HG02840 (cell line): ENCODE measurements around the gene MRPS5.
"Not testable (repeated sequence)": the region's sequence is repeated elsewhere in the genome, so short reads cannot be mapped to it uniquely, and the experiment has no call there.

Source experiments
- ATAC-seq: cut with Tn5 transposase; IDR thresholded peaks from one replicate; pipeline ENCODE4 v1.9.1; 2021; ENCODE audit warnings: mild to moderate bottlenecking, moderate library complexity, moderate number of reproducible peaks; ENCODE audit not compliant: unreplicated experiment, low FRiP score

MRPS5 gene

GRCh38 chr2:95121407-95122196 lies at the start of gene MRPS5:
Gene MRPS5, minus strand, starts transcription at chr2:95121808. Its CDS starts 17 bp downstream, at chr2:95121791.
- peak; percentile 91 for ATAC-seq

- ATAC-seq = peak; percentile 7
Observed at GRCh38 chr2:95166065-95166763, 44.6 kb upstream of the MRPS5 start.

GRCh38 chr2:95165371-95166064 lies 43.9 kb upstream of the MRPS5 start, which contains the start of gene ZNF2:
Gene ZNF2, plus strand, starts transcription at chr2:95165809. Its CDS starts 10,418 bp downstream, at chr2:95176227.
- ATAC-seq = peak; percentile 91

DNA sequence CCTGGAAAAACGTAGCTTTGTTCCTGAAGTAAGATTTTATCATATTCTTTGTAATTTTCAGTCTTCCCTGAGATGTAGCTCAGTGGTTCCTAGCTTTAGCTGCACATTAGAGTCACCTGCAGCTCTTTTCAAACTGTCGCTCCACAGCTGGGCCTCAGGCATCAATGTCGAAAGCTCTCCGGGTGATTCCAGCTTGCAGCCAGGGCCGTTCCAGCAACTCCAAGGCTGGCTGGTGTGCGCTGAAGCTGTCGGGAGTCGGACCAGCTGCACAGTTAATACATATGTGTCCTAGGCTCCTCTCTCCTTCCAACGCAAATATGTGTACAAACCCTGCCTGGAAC lies 43.4 kb upstream of the MRPS5 start:
- no peak for ATAC-seq

- ATAC-seq = peak; percentile 82
Observed at GRCh38 chr2:95159690-95160449, 38.3 kb upstream of the MRPS5 start, which contains the start of gene ZNF514. Gene ZNF514, minus strand, starts transcription at chr2:95159848. Its CDS starts 6,595 bp downstream, at chr2:95153253.

DNA sequence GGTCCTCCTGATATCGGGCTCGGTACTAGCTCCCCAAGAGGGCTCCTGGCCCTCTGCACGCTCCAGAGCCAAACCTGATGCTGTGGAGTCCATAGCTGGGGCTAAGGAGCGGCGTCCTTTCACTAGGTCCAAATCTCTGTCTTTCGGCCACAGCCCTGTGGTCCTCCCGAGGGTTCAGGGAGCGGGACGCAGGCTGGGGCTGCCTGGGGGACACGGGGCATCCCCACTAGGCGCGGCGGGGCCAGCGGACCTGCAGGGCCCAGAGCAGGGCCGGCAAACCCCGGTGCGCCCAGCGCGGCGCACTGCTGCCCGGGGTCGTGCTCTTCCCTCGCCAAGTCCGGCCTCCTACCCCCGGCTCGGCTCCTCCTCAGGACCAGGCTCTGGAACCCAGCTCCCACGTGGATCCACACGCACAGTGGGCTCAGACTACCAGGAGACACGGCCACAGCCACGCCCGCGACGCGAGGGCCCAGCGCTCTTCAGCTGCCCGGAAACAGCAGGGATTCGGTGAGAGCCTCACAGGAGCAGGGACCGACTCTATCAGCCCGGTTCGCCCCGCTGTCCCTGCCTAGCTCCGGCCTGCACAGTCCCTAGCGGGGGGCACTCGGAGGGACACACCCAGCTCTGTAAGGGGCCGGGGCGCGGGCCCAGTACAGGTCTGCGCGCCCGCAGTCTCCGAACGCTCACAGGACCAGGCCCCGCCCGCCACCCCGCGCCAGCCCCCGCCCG lies 37.4 kb upstream of the MRPS5 start:
- ATAC-seq = peak; percentile 50

DNA sequence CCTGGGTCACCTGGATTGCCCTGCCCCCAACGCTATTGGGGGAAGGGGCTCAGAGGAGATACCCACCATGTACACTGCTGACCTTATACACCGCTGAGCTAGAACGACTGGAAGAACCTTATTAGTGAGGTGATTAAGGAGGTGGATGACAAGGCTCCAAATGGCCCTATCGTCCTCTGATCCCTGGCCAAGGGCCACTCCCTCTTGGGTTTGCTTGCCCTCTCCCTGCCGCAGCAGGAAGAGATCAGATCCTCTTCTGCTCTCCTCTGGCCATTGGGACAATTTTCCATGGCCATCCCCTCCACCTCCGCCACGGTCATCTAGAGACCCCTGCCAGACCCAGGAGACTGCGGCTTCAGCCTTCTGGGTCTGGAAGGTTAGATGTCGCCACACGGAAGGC lies 36.8 kb upstream of the MRPS5 start:
- ATAC-seq = no peak

GRCh38 chr2:95149397-95149984 lies 27.9 kb upstream of the MRPS5 start:
- ATAC-seq = no peak

DNA sequence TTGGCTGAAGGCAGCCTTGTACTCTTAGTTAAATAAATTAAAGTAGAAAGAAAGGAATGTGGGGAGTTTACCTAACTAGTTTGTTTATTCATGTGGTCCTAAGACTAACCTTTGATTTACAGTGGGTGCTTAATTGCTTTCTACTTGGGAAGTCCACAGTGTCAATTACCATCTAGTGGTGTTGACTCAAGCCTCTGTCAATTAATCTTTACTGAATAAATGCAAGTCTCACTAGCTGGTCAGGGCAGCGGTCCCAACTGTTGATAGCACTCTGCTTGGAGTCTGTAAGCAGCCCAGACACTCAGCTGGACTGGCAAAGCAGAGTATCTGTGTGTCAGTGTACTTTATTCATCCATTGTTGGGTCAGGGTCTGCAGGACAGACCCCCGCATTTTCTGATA lies 22.2 kb upstream of the MRPS5 start:
- ATAC-seq = no peak

- no peak for ATAC-seq
Observed at GRCh38 chr2:95138702-95139101, 17.1 kb upstream of the MRPS5 start.

DNA sequence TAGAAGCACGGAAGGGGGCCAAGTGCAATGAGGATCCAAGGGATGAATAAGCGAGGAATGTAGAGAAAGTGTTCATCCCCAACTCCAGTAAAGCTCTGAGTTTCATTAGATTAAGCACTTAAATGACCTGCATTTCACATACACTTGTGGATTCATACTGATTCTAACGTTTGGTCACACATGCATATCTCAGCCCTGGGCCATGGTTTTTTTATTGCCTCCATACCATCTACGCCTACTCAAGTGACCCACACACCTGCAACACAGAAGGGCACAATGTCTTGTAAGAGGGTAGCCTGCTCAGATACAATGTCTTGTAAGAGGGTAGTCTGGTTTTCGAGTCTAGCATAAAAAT lies 566 bp upstream of the MRPS5 start:
- ATAC-seq = peak; percentile 9

- ATAC-seq = no peak
Observed at GRCh38 chr2:95121093-95121406, 558 bp downstream of the MRPS5 start.

- ATAC-seq = peak; percentile 85
Observed at GRCh38 chr2:95115418-95115817, 6.2 kb downstream of the MRPS5 start.

DNA sequence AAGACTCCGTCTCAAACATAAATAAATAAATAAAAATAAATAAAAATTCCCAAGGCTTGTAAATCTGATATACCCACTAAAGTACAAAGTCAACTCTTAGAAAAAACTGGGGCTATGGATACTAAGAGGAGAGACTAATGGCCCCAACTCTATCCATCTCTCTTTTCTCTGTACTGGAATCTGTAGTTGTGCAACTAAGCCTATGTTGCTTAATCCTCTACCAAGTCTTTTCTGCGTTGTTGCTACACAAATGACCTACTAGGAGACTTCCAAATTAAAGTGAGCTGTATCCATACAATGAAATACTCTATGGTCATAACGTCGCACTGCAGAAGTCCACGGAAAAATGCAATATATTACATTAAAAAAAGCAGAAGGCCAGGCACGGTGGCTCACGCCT lies 8.1 kb downstream of the MRPS5 start:
- no peak for ATAC-seq

GRCh38 chr2:95110395-95110794 lies 11.2 kb downstream of the MRPS5 start:
- ATAC-seq = no peak

GRCh38 chr2:95109260-95109659 lies 12.3 kb downstream of the MRPS5 start:
- no peak for ATAC-seq

- no peak for ATAC-seq
Observed at GRCh38 chr2:95106081-95106480, 15.5 kb downstream of the MRPS5 start.

DNA sequence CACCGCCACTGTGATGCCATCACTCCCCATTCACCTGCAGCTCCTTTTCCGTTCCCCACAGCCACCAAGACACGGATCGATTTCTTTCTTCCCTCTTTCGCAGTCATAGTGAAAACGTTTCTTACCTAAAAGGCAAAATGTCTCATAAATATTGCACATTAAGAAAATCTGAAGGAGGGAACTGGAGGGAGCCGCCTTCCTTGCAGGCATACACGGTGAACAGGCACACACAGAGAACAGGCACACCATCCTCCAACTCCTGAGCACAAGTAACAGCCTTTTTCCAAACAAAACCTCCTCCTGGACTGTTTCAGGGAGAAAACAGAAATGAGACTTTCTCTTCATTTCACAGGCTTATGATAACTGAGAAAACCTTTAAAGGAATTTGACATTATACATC lies 17.0 kb downstream of the MRPS5 start:
- ATAC-seq = no peak

GRCh38 chr2:95099910-95100309 lies 21.7 kb downstream of the MRPS5 start:
- ATAC-seq = no peak

DNA sequence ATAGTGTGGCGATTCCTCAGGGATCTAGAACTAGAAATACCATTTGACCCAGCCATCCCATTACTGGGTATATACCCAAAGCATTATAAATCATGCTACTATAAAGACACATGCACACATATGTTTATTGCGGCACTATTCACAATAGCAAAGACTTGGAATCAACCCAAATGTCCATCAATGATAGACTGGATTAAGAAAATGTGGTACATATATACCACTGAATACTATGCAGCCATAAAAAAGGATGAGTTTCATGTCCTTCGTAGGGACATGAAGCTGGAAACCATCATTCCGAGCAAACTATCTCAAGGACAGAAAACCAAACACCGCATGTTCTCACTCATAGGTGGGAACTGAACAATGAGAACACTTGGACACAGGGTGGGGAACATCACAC lies 23.3 kb downstream of the MRPS5 start:
- not testable (repeated sequence) for ATAC-seq
